HG02973 (cell line): Measurements from ENCODE around the gene AMY1B.
"Not testable (repeated sequence)": the region's sequence is repeated elsewhere in the genome, so short reads cannot be mapped to it uniquely, and the experiment has no call there.

ENCODE experiments used
- ATAC-seq: cut with Tn5 transposase; IDR thresholded peaks from one replicate; pipeline ENCODE4 v1.9.1; 2021; ENCODE audit warnings: moderate library complexity; ENCODE audit not compliant: unreplicated experiment

AMY1B gene

GRCh38 chr1:103696110-103696509, at the start of gene AMY1B:
Gene AMY1B (minus strand): TSS chr1:103696210. CDS start chr1:103695639, 571 bp downstream.
- not testable (repeated sequence) for ATAC-seq

- ATAC-seq, result not testable (repeated sequence)
Measured at GRCh38 chr1:103745040-103745439, 49.0 kb upstream of the AMY1B start.

- ATAC-seq, result not testable (repeated sequence)
Measured at GRCh38 chr1:103744449-103744848, 48.4 kb upstream of the AMY1B start.

GRCh38 chr1:103738031-103738430, 42.0 kb upstream of the AMY1B start:
- not testable (repeated sequence) for ATAC-seq

GRCh38 chr1:103735334-103735733, 39.3 kb upstream of the AMY1B start:
- not testable (repeated sequence) for ATAC-seq

- not testable (repeated sequence) for ATAC-seq
Measured at GRCh38 chr1:103721473-103721872, 25.5 kb upstream of the AMY1B start.

- not testable (repeated sequence) for ATAC-seq
Measured at GRCh38 chr1:103717404-103717803, 21.4 kb upstream of the AMY1B start.

GRCh38 chr1:103710381-103710780, 14.4 kb upstream of the AMY1B start:
- ATAC-seq, result not testable (repeated sequence)

GRCh38 chr1:103707670-103708069, 11.7 kb upstream of the AMY1B start:
- ATAC-seq, result not testable (repeated sequence)

GRCh38 chr1:103701256-103701655, 5.2 kb upstream of the AMY1B start:
- ATAC-seq, result not testable (repeated sequence)

- not testable (repeated sequence) for ATAC-seq
Measured at GRCh38 chr1:103700669-103701068, 4.7 kb upstream of the AMY1B start.

GRCh38 chr1:103697430-103697829, 1.4 kb upstream of the AMY1B start:
- not testable (repeated sequence) for ATAC-seq

GRCh38 chr1:103676335-103676734, 19.7 kb downstream of the AMY1B start:
- not testable (repeated sequence) for ATAC-seq

- not testable (repeated sequence) for ATAC-seq
Measured at GRCh38 chr1:103655460-103655859, 40.5 kb downstream of the AMY1B start, which contains the start of gene AMY1A. Gene AMY1A (plus strand): TSS chr1:103655760. CDS start chr1:103656331, 571 bp downstream.

- ATAC-seq, result not testable (repeated sequence)
Measured at GRCh38 chr1:103654133-103654532, 41.9 kb downstream of the AMY1B start.

- ATAC-seq, result not testable (repeated sequence)
Measured at GRCh38 chr1:103650889-103651288, 45.1 kb downstream of the AMY1B start.

GRCh38 chr1:103650305-103650704, 45.7 kb downstream of the AMY1B start:
- not testable (repeated sequence) for ATAC-seq

GRCh38 chr1:103643908-103644307, 52.1 kb downstream of the AMY1B start:
- ATAC-seq, result not testable (repeated sequence)

GRCh38 chr1:103641194-103641593, 54.8 kb downstream of the AMY1B start:
- ATAC-seq, result not testable (repeated sequence)
